NCI-H82 treated with DMSO at 0.1 percent for 48 hours (cell line): Measurements from ENCODE around the gene UBR1.
"Not testable (repeated sequence)": the region's sequence is repeated elsewhere in the genome, so short reads cannot be mapped to it uniquely, and the experiment has no call there.

Experiments
- DNase-seq: peaks from one replicate; lab custom pipeline; 2025; ENCODE audit not compliant: unreplicated experiment; lab: John Stamatoyannopoulos, UW

Gene UBR1

GRCh38 chr15:43067717-43068461 lies 37.9 kb downstream of the UBR1 start:
- no peak for DNase-seq

DNA sequence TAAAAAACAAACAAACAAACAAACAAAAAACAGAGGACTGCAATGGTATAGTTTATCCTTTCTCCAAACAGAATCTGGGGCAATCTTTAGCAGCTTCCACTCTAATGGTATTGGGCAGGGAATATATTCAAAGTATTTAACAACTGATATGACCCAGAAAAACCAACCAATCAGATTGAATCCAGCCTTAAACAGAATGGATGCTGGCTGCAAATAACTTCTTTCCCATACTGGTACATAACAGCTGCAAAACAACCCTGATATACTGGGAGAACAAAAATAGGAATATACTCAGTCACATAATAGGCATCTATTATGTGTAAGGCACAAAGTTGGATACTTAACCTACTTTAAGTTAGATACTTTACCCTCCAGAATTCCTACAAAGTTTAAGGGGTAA lies 49.1 kb downstream of the UBR1 start:
- no peak for DNase-seq

- no peak for DNase-seq
Measured at GRCh38 chr15:43052860-43053259, 53.0 kb downstream of the UBR1 start.

- no peak for DNase-seq
Measured at GRCh38 chr15:43048935-43049334, 56.9 kb downstream of the UBR1 start.

DNA sequence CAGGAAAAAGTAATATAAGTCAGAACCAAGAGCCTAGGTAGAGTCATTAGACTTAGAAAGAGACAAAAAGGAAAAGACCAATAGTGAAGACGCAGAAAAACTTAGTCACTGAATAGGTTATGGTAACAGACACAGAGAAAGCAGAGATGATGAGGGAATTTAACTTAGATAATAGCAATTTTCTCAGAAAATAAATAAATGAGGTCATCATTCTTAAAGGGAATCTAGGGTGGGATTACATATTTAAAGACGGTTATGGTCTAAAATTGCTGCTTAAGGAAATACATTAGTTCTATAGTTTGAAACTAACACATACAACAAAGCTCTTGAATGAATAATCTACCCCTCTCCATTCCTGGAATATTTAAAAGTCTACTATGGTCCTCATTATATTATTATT lies 59.4 kb downstream of the UBR1 start:
- DNase-seq = no peak

DNA sequence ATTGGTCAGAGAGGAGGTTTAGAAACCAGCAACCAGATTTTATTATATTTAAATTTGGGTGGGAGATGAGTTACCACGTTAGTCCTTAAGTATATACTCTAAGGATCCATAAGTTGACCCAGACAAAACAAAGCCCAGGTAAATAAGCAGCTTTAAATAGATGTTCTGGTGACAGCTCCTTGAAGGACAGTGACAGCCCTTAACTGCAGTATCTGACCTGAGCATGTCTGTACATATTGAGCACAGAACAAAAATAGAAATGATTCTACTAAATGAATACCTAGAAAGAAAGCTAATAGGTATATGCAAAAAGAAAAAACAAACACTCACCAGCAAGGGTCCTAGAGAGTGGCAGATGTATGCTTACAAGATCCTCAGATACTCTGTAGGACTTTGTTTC lies 63.0 kb downstream of the UBR1 start:
- no peak for DNase-seq

DNA sequence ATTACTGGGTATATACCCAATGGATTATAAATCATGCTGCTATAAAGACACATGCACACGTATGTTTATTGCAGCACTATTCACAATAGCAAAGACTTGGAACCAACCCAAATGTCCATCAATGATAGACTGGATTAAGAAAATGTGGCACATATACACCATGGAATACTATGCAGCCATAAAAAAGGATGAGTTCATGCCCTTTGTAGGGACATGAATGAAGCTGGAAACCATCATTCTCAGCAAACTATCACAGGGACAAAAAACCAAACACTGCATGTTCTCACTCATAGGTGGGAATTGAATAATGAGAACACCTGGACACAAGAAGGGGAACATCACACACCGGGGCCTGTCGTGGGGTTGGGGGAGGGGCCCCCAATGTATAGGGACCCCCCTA lies 64.8 kb downstream of the UBR1 start:
- DNase-seq = not testable (repeated sequence)

DNA sequence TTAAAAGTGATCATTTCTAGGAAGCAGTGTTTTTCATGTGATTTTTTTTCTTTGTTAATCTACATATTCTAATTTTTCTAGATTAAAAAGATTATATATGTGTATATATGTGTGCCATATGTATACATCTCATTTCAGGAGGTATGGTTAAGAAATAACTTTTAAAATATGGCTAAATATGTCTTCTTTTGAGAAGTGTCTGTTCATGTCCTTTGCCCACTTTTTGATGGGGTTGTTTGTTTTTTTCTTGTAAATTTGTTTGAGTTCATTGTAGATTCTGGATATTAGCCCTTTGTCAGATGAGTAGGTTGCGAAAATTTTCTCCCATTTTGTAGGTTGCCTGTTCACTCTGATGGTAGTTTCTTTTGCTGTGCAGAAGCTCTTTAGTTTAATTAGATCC lies 70.6 kb downstream of the UBR1 start:
- not testable (repeated sequence) for DNase-seq

GRCh38 chr15:43029476-43029875 lies 76.4 kb downstream of the UBR1 start:
- no peak for DNase-seq

DNA sequence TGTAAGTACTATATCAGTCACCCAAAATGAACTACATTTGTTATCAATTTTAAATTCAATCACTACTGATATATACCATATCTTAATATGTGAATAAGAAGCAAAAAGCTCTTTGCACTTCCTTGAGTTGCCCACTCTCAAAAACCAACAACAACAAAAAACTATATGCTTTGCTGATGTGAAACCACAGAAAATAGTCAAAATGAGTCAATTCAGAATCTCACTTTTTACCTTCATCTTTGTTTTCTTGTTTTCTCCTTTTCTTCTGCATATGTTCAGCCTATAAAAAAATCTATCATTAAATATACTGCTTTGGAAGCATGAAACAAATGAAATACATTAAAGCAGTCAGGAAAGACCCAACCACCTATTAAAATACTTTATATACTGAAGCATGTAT lies 80.7 kb downstream of the UBR1 start:
- DNase-seq = no peak

GRCh38 chr15:43014671-43015070 lies 91.2 kb downstream of the UBR1 start:
- not testable (repeated sequence) for DNase-seq

DNA sequence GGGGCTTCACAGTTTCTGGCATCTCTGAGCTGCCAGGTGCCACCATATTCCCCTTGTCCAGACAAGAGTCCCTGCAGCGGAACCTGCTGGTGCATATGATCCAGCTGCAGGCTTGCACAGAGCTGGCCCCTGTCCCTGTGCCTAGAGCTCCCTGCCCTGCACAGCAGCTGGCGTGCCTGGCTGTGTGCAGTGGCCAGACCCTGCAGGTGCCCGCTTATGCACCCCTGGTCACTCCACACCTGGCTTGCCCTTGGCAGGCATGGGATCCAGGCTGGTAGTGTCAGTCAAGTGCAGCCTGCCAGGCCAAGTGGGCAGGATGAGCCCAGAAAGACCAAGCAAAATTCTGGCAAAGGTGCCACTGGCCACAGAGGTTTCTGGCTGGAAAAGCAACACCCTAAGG lies 96.6 kb downstream of the UBR1 start:
- DNase-seq = no peak

DNA sequence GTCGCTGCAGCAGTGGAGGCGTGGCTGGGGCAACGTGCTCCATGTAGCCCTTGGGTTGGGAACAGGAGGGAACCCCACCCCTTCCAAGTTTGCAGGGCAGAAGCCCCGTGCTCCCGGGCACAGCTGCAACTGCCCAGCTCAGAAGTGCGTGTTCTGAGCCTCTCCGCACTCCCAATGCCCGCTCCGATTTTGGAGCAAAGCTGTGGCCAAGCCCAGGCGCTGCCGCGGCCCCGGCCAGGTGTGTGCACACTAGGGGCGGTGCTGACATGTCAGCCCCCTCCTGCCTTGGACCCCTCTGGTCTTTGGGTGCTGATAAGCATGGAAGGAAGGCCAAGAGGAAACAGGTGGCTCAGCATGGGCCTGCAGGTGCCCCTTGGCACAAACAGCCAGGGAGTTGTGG lies 97.7 kb downstream of the UBR1 start:
- DNase-seq = no peak

GRCh38 chr15:43007551-43007950 lies 98.3 kb downstream of the UBR1 start:
- DNase-seq = no peak

GRCh38 chr15:43006991-43007390 lies 98.8 kb downstream of the UBR1 start:
- no peak for DNase-seq

DNA sequence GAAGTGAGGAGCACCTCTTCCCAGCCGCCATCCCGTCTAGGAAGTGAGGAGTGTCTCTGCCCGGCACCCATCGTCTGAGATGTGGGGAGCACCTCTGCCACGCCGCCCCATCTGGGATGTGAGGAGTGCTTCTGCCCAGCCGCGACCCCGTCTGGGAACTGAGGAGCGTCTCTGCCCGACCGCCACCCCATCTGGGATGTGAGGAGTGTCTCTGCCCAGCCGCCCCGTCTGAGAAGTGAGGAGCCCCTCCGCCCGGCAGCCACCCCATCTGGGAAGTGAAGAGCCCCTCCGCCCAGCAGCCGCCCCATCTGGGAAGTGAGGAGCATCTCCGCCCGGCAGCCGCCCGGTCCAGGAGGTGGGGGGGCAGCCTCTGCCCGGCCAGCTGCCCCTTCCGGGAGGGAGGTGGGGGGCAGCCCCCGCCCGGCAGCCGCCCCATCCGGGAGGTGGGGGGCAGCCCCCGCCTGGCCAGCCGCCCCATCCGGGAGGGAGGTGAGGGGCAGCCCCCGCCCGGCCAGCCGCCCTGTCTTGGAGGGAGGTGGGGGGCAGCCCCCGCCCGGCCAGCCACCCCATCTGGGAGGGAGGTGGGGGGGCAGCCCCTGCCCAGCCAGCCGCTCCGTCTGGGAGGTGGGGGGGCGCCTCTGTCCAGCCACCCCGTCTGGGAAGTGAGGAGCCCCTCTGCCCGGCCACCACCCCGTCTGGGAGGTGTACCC lies 100.8 kb downstream of the UBR1 start:
- not testable (repeated sequence) for DNase-seq

GRCh38 chr15:42999201-42999779 lies 106.5 kb downstream of the UBR1 start:
- DNase-seq = no peak

DNA sequence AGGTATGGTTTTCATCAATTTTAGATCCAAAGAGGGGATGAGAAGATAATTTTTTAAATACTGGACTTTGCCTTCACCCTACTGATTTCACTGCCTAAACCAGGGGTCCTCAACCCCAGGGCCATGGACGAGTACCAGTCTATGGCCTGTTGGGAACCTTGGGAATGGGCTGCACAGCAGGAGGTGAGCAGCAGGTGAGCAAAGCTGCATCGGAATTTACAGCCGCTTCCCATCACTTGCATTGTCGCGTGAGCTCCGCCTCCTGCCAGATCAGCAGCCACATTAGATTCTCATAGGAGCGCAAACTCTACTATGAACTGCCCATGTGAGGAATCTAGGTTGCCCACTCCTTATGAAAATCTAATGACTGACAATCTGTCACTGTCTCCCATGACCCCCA lies 109.0 kb downstream of the UBR1 start:
- no peak for DNase-seq

DNA sequence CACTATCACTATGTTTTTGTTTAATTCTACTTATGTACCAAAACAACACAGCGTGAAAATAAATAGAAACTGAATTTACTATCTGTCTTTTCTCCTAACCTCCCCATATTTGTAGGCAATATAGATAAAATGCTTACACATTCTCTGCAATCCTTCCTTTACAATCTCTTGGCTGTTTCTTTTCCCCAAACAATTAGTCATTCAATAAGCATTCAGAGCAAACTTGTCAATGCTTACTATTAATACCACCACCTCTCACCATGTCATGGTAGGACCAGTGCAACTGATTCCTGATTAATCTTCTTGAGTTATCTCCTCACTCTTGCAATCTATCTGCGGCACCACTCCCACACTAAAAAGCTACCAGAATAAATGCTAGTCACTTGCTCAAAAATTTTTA lies 111.3 kb downstream of the UBR1 start:
- DNase-seq = no peak

DNA sequence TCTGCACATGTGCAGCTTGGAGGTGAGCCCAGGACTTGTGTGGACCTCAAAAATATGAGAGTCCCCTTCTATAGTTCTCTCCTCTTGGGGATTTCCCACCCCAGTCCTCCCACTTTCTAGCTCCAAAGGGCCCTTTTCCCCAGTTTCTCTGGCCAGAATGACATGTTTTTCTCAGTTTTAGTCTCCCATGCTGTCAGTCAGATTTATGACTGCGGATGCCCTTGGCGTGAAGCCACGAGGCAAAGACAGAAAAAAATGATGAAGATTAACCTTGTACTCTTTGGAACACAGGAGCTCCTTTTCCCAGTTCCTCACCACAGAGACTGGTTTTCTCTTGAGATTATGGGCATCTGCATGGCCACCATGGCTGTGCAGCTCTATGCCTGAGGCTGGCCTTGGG lies 113.2 kb downstream of the UBR1 start:
- no peak for DNase-seq

DNA sequence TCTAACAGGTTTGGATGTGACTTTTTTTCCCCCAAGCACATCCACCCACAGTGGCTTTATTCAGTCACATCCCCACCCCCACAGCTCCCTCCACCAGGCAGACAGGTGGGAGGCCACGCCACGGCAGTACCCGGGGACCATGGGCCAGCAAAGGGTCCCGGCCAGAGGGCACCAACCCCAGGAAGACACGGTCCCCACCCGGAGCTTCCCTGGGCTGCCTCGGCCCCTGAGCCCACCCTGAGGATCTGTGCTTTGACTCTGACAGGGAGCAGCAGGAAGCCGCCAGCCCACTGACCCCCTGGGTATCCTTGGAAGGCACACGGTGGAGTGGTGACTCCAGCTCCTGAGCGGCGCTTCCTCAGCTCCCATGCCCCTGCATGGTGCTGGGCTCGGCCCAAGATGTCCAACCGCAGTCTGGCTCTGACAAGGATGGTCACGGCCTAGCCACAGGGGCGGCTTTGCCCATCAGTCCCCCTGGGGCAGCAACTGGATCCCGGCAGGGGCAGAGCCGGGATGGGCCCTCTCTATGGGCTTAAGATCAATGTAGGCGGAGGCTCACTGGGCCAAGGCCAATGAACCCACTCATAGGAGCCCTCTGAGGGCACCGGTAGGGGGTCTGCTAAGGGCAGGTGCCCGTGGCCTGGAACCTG lies 119.0 kb downstream of the UBR1 start:
- no peak for DNase-seq

GRCh38 chr15:42984493-42985034 lies 121.3 kb downstream of the UBR1 start:
- DNase-seq = no peak
